Hematopoietic multipotent progenitor cell treated with erythropoietin and hydrocortisone succinate and interleukin-3 and kit ligand, for 15 days (in vitro differentiated cells): ENCODE results near the gene DRD2.

ENCODE experiments used
- DNase-seq: peaks from one replicate; pipeline ENCODE4 v3.0.0-alpha.2; 2015; ENCODE audit warnings: low spot score

The DRD2 gene

GRCh38 chr11:113398669-113399430, 76.3 kb downstream of the DRD2 start:
- no peak for DNase-seq

GRCh38 chr11:113397821-113398220, 77.4 kb downstream of the DRD2 start:
- DNase-seq: no peak

GRCh38 chr11:113397212-113397611, 78.0 kb downstream of the DRD2 start:
- DNase-seq: no peak

GRCh38 chr11:113396690-113397089, 78.5 kb downstream of the DRD2 start:
- no peak for DNase-seq

GRCh38 chr11:113395782-113396336, 79.3 kb downstream of the DRD2 start:
- no peak for DNase-seq

DNA sequence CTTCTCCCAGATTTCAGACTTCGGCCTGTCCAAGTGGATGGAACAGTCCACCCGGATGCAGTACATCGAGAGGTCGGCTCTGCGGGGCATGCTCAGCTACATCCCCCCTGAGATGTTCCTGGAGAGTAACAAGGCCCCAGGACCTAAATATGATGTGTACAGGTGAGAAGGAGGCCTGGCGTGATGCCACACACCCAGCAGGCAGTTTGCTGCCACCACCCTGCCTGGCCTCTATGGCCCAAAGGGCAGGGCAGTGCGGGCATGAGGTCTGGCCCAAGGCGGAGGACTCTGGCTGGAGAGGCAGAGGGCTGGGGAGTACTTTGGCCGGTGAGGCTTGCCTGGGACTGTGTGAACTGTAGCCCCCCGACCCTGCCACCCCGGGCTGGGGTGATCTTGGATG, 80.3 kb downstream of the DRD2 start:
- DNase-seq: no peak

DNA sequence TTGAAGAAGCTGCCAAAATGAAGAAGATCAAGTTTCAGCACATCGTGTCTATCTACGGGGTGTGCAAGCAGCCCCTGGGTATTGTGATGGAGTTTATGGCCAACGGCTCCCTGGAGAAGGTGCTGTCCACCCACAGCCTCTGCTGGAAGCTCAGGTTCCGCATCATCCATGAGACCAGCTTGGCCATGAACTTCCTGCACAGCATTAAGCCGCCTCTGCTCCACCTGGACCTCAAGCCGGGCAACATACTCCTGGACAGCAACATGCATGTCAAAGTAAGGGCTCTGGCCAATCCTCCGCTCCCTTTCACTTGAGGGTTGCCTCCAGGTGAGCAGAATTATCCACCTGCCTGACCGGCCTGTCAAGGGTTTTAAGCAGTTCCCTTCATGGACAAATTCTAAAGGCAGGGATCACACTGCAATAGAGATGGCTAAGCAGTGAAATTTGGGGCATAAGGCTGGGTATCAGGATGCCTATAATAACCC, 81.7 kb downstream of the DRD2 start:
- DNase-seq: no peak

- DNase-seq: no peak
Measured at GRCh38 chr11:113392236-113392921, 82.8 kb downstream of the DRD2 start.

- DNase-seq: no peak
Measured at GRCh38 chr11:113389272-113389671, 85.9 kb downstream of the DRD2 start.

DNA sequence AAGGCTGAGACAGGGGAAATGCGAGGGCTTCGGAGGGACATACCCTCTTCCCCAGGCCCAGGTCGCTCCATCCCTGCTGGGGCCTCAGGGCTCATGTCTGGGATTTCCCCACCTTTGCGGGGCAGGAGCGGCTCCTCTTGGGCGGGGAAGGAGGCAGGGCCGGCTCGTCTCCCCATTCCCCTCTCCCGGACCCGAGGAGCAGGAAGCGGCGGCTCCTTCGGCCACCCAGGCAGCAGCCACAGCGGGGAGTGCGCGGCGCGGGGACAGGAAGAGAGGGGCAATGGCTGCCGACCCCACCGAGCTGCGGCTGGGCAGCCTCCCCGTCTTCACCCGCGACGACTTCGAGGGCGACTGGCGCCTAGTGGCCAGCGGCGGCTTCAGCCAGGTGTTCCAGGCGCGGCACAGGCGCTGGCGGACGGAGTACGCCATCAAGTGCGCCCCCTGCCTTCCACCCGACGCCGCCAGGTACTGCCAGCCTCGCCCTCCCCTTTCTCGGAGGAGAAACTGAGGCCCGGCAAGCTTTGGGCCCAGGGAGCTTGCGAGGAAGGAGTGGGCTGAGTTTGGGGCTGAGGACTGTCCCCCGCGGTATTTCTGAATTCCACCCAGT, 87.5 kb downstream of the DRD2 start, which contains the start of gene ANKK1:
Gene ANKK1 (plus strand): TSS at position 175 of the 607 bp plus-strand sequence. CDS start 106 bp downstream, at position 281.
- DNase-seq: no peak

DNA sequence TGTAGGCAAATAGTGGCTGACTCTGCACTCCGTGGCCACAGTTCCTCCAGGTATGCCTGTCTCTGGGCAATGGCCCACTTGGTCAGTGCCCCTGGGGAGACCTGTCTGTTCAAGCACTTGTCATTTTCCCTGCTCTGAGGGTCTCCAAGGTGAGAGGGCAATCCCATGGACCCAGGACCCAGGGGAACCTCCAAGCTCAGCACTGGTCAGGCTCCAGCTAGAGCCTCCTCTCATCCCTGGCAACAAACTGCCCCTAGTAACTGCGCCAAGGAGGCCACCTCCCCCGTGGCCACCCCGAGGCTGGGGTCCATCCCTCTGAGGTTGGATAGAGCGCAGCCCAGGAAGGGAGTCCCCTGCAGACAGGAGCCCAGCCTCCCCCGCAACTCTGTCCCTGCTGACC, 88.3 kb downstream of the DRD2 start:
- no peak for DNase-seq

- DNase-seq: no peak
Measured at GRCh38 chr11:113385749-113386148, 89.4 kb downstream of the DRD2 start.

GRCh38 chr11:113384551-113384950, 90.6 kb downstream of the DRD2 start:
- DNase-seq: no peak

- DNase-seq: no peak
Measured at GRCh38 chr11:113382121-113382520, 93.1 kb downstream of the DRD2 start.

GRCh38 chr11:113378692-113379091, 96.5 kb downstream of the DRD2 start:
- no peak for DNase-seq

GRCh38 chr11:113377681-113378412, 97.4 kb downstream of the DRD2 start:
- no peak for DNase-seq

GRCh38 chr11:113376156-113376555, 99.0 kb downstream of the DRD2 start:
- no peak for DNase-seq

- DNase-seq: no peak
Measured at GRCh38 chr11:113375402-113375801, 99.8 kb downstream of the DRD2 start.

DNA sequence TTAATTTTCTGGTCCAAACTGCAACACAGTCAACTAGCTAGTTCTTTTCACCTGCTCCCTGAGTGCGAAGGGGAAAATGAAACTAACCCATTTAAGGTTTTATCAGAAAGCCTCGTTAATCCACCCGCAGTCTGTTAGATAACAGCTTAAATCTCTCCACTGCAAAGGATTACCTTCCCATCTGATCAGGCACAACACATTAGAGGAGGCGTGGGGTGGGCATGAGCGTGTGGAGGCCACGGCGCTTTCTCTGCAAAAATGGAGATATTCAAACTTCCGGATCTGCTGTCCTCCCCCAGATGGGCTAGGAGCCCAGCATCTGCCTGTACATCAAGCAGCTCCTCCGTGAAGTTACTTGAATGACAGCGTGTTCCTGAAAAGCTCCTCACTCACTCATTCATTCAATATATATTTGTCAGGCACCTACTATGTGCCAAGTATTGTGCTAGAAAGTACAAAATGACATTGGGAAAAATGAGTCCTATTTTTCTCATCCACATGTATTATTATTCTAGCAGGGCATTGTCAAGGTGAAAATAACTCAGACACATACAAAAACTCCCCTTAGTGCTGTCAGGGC, 101.1 kb downstream of the DRD2 start:
- no peak for DNase-seq

DNA sequence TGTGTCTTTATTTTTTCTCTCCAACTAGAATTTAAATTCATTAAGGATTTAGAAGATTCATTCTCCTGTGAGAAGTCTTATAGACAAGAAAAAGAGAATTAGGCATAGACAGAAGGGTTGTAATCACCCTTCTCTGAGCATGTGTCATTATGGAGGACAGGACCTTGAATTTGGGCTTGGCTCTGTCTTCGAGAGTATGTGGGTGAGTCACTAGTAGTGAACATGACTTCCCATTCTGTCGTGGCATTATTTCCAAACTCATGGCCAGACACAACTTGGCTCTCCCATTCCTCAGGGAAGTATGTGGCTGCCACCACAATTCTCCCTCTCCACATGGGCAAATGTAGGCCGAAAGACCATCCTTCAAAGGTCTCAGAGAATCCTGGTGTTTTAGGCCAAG, 101.9 kb downstream of the DRD2 start:
- no peak for DNase-seq

DNA sequence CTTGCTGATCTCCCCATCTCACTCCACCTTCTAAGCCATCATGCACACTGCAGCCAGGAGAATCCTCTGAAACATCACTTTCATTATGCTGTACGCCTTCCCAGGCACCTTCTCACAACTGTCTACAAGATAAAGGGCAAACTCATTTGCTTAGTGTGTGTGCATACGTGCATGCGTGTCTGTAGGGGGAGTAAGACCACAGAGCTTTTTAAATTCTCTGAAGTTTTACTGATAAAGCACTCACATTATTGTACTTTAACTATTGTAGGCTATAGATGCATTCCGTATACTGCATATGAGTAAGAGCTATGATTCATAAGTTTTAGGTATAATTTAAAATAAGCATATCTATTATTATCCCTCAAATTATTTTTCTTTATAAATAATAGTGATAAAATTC, 102.9 kb downstream of the DRD2 start:
- DNase-seq: no peak

DNA sequence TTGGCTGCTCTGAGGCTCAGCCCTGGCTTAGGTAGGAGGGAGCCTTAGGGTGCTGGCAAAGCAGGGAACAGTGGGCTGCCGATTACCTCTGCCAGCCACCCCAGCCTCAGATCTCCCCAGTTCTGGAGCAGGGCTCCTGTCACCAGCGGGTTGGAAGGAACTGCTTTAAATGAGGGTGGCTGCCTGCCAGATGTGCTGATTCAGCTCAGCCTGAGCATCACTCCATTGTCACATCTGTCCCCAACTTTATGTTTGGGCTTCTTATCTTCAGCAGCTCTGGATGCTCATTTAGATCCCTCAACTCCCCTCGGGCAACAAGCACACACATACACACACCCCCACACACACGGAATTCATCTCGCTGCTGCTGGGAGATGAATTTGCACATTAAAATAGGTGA, 104.6 kb downstream of the DRD2 start:
- no peak for DNase-seq
